Mucosa of descending colon (tissue), 3 donors: ENCODE results near the gene AKAP8. TPM values are rescaled to one million over a fixed set of nuclear protein-coding genes. Genes with fewer than 3 reads are reported as not detected.

Experiments
- ATAC-seq: fragments of 200-7000 bp; cut with Tn5 transposase; one replicate; pipeline ENCODE4 v1.9.1; 2020; ENCODE audit warnings: mild to moderate bottlenecking, moderate library complexity
- DNase-seq, 3 donors: peaks; one replicate each; pipeline ENCODE4 v3.0.0-alpha.2; 2020
- H3K36me3 ChIP-seq: fragments of 200-600 bp; one replicate; pipeline ENCODE4 v1.8.0; 2021; ENCODE audit warnings: low read depth, mild to moderate bottlenecking
- H3K4me1 ChIP-seq: fragments of 200-600 bp; one replicate; pipeline ENCODE4 v1.8.0; 2021; ENCODE audit warnings: low read depth, mild to moderate bottlenecking
- H3K4me3 ChIP-seq: fragments of 200-600 bp; one replicate; pipeline ENCODE4 v1.8.0; 2021; ENCODE audit warnings: mild to moderate bottlenecking
- H3K9me3 ChIP-seq: fragments of 200-600 bp; one replicate; pipeline ENCODE4 v1.8.0; 2021; ENCODE audit warnings: mild to moderate bottlenecking
- intact Hi-C, 2 donors: fragments of 100-400 bp; cut with DNase I in 1 of 2; cut with micrococcal nuclease in 1 of 2; formaldehyde crosslinking; loops; one replicate each; pipeline versions ENCODE4 v1.11.0 to v1.11.1; 2022; cut with DNase I, micrococcal nuclease
- total RNA-seq, 3 donors: library from RNA; stranded (reverse); fragmentation: NEBNext Ultra II Directional in 2 of 3; extraction: Animal tissue kit (Norgen Biotek cat#: 25700) in 2 of 3; gene quantifications; one replicate each; pipeline versions ENCODE4 v1.2.1 to v1.2.4, GENCODE V29; 2021 to 2023
- TF ChIP-seq, protein P1 (sequence below): fragments of 200-600 bp; IDR thresholded peaks from one replicate; pipeline ENCODE4 v1.8.0; 2022; ENCODE audit warnings: antibody characterized with exemption, mild to moderate bottlenecking
- donor health status: DM: no; HTN: no; CAD: no; lungs with moderate emphysema.
- donor health status: DM: no; HTN: no; CAD: no.
- donor health status: DM: no; HTN: yes; CAD: no.

Gene AKAP8
- total RNA-seq, 3 donors from 2014 or later = 37.8 to 50.0 (median 41.3) TPM

- Histone ChIP-seq H3K36me3 (no peaks in the 10 kb centered on the region), H3K4me3 (no peak overlapping the region), H3K4me1 (peaks cover 16% of the 10 kb centered on the region), H3K9me3 (peaks cover 3% of the 10 kb centered on the region)
- ATAC-seq (no peak), DNase-seq (no peak)
- intact Hi-C loops = no loop called here
- TF ChIP-seq, protein P1, sequence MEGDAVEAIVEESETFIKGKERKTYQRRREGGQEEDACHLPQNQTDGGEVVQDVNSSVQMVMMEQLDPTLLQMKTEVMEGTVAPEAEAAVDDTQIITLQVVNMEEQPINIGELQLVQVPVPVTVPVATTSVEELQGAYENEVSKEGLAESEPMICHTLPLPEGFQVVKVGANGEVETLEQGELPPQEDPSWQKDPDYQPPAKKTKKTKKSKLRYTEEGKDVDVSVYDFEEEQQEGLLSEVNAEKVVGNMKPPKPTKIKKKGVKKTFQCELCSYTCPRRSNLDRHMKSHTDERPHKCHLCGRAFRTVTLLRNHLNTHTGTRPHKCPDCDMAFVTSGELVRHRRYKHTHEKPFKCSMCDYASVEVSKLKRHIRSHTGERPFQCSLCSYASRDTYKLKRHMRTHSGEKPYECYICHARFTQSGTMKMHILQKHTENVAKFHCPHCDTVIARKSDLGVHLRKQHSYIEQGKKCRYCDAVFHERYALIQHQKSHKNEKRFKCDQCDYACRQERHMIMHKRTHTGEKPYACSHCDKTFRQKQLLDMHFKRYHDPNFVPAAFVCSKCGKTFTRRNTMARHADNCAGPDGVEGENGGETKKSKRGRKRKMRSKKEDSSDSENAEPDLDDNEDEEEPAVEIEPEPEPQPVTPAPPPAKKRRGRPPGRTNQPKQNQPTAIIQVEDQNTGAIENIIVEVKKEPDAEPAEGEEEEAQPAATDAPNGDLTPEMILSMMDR = no peak
Observed at GRCh38 chr19:15421136-15421695, 41.6 kb upstream of the AKAP8 start.

DNA sequence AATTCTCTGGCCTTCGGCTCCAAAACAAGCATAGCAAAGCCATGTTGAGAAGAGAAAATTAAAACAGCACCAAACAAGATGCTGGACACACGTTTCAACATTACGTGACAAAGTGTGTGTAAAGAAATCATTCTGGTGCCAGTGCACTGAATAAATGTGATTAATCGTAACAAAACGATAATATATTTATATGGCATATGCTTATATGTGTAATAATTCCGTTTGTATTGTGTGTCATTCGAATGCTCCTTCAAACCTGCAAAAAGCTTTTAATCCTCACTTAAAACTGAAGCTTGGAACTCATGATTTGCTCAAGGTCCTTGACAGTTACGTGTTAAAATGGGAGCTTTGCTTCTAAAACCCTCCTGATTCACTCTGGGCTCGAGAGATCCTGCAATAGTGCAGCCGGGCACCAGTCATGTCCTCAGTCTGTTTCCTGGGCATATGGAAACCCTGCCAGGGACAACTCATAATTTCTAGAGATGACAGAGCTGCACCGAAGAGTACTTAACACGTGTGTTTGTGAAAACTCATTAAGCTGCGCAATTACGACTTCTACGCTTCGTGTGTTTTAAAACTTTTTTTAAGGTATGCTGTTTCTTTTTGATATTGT, 39.9 kb upstream of the AKAP8 start:
- intact Hi-C loops = loop anchor here in 1 of 2 donors (10.0 kb wide), 1 partner anchor 165 kb away; no protein-coding TSS in a partner anchor
- H3K4me1 ChIP-seq = peaks cover 16% of the 10 kb centered on the region
- ATAC-seq = no peak

GRCh38 chr19:15418579-15419412, 39.2 kb upstream of the AKAP8 start, which contains the start of gene AKAP8L:
TSS of gene AKAP8L (minus strand) at chr19:15418988. CDS start at chr19:15418923, 65 bp downstream.
- peak within 1 kb of the TSS; percentile 98 for H3K4me3 ChIP-seq
- peaks cover 16% of the 10 kb centered on the region for H3K4me1 ChIP-seq
- ATAC-seq = peak; percentile 96
- TF ChIP-seq, protein P1 = peak; percentile 70
- peak; percentile 97 to 100 (median 98) for DNase-seq
- H3K36me3 ChIP-seq = no peaks in the 10 kb centered on the region
- H3K9me3 ChIP-seq = peaks cover 3% of the 10 kb centered on the region
- intact Hi-C loops = loop anchor here in 1 of 2 donors (10.0 kb wide), 1 partner anchor 164 kb away; no protein-coding TSS in a partner anchor

More for the DNA sequence above, 39.9 kb upstream of the AKAP8 start:
- Histone ChIP-seq H3K9me3 (peaks cover 3% of the 10 kb centered on the region), H3K4me3 (peak overlapping the region; percentile 98), H3K36me3 (no peaks in the 10 kb centered on the region)
- TF ChIP-seq, protein P1 = no peak
- DNase-seq = no peak

DNA sequence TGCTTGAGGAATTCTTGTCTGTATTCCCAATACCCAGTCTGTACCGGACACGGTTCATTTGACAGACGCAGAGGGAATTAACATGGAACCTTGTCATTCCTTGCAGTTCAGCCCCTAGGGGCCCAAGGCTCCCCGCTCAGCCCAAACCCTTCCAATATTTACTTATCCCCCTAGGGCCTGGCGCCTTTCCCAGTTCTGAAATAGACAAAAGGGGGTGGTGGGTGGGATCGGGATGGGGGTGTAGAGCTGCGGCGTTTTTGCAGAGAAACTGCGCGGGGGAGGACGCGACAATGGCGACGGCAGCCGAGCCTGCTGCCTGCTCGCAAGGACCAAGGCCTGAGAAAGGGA, 38.6 kb upstream of the AKAP8 start:
- peaks cover 2% of the 10 kb centered on the region for H3K9me3 ChIP-seq
- peak overlapping the region; percentile 98 for H3K4me3 ChIP-seq
- DNase-seq = no peak
- intact Hi-C loops = loop anchor here in 1 of 2 donors (10.0 kb wide), 1 partner anchor 163 kb away; no protein-coding TSS in a partner anchor
- ATAC-seq = no peak
- TF ChIP-seq, protein P1 = no peak
- H3K36me3 ChIP-seq = no peaks in the 10 kb centered on the region
- peaks cover 21% of the 10 kb centered on the region for H3K4me1 ChIP-seq

DNA sequence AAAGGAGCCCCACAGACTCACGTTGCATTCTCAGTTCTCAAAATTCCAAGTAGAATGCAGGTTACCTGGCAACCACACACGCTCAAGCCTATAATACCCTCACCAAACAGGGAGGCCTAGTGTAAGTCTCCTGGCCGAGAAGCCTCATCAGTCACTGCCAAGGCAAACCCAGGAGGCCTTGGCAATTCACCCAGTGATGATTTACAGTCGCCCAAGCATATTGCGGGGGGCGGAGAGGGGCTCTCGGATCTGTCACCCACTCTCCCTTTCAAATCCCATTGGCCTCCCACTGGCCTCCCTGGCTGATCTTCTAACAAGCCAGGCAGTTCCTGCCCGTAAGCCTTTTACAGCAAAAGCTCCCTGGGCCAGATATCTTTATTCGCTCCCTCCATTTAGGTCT, 38.1 kb upstream of the AKAP8 start:
- Histone ChIP-seq H3K36me3 (no peaks in the 10 kb centered on the region), H3K4me3 (peak overlapping the region; percentile 98), H3K9me3 (no peaks in the 10 kb centered on the region), H3K4me1 (peaks cover 22% of the 10 kb centered on the region)
- no peak for DNase-seq
- ATAC-seq = no peak
- intact Hi-C loops = loop anchor here in 1 of 2 donors (10.0 kb wide), 1 partner anchor 163 kb away; no protein-coding TSS in a partner anchor
- TF ChIP-seq, protein P1 = no peak
